Thyroid gland (tissue), 4 donors: ENCODE measurements around the gene DSCAM.

Source experiments
- CTCF ChIP-seq, 6 experiments: fragments of 200-600 bp in 3 of 6; fragments of 450-650 bp in 3 of 6; sonication (generic) in 3 of 6; IDR thresholded peaks; one replicate each; pipeline ENCODE4 v1.5.1; 2016 to 2019; ENCODE audit warnings: antibody characterized with exemption in 6 of 6, mild to moderate bottlenecking in 2 of 6, inconsistent platforms in 1 of 6, moderate library complexity in 1 of 6
- POLR2A ChIP-seq, 2 donors: fragments of 450-650 bp; IDR thresholded peaks; one replicate each; pipeline ENCODE4 v1.6.1; 2017; ENCODE audit warnings: antibody characterized with exemption in 2 of 2, mild to moderate bottlenecking in 2 of 2, moderate library complexity in 1 of 2

DNA sequence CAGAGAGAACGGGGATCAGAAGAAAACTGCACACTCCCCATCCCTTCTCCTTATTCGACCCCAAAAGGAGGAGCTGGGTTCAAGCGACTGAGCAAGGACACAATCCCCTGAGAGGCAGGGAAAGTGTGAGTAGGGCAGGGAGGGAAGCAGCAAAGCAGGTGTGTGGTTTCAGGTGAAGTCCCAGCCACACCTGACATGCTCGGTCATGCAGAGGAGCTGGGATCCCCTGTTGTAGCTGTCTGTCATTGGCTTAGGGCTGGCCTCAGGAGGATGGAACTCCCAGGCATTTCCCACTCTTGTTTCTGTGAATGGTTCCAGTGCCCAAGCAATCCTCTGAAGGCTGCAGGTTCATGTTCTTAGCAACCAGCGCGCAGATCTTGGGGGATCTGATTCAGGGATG lies 150.7 kb downstream of the DSCAM start:
- TF ChIP-seq CTCF (IDR thresholded peaks at IDR 0.05) (no peak), POLR2A (IDR thresholded peaks at IDR 0.05) (no peak)
